ENCODE data around the gene PBX3.

Gene PBX3

GRCh38 chr9:125968714-125969374 is 221.7 kb downstream of the PBX3 start:
- in situ Hi-C loops (cut with MboI; ENCODE audit: low sequenced_read_pairs): no loop called here

DNA sequence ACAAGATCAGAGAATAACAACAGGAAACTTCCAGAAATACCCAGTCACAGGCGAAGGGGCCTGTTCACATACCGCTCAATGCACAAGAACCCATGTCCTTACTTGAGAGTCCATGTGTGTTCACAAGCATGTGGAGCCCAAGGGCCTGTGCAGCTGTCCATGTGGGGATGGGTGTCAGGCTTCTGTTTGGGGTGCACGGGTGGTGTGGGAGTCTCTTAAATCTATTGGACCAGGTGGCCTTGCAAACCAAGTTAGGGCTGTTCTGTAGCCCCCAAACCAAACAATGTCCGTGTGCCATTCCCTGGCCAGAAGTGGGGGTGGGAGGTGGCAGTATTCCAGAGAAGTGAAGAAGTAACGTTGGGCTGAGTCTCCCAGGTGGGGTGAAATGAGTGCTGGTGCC is 222.3 kb downstream of the PBX3 start:
- in situ Hi-C loops (cut with MboI; ENCODE audit: low sequenced_read_pairs): no loop called here

- in situ Hi-C loops (cut with MboI; ENCODE audit: low sequenced_read_pairs): no loop called here
Measured at GRCh38 chr9:125969868-125970267, 222.7 kb downstream of the PBX3 start.

DNA sequence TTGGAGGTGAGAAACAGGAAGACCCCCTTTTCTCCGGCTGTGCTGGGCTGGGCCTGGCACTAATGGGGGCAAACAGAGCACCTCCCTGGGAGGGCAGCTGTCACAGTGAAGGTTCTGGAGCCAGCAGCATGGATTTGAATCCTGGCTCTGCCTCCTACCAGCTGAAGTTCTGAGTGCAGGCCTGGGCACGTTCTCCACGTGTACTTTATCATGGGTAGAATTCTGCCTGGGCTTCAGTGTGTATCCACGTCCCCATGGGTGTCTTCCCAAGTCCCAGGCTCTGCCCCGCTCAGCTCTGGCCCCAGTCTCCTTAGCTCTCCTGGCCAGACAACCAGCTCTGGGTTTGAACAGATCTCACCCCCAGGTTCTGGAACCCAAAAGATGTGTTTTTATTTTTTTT is 223.2 kb downstream of the PBX3 start:
- in situ Hi-C loops (cut with MboI; ENCODE audit: low sequenced_read_pairs): no loop called here

DNA sequence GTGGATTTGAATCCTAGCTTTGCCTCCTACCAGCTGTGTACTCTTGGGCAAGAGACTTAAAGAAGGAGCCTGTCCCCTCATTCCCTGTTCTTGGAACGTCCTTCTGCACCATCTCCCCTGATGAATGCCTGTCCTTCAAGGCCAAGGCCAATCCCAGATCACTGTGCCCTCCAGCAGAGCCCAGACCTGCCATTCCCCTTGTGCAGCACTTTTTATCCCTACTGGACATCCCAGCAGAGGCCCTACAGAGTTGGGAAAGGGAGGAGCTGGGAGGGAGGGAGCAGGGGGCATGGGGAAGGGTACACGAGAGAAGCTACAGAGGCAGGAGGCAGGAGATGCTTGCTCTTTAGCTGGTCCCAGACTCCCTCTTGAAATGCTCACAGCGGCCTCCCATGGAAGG is 223.9 kb downstream of the PBX3 start:
- in situ Hi-C loops (cut with MboI; ENCODE audit: low sequenced_read_pairs): no loop called here

DNA sequence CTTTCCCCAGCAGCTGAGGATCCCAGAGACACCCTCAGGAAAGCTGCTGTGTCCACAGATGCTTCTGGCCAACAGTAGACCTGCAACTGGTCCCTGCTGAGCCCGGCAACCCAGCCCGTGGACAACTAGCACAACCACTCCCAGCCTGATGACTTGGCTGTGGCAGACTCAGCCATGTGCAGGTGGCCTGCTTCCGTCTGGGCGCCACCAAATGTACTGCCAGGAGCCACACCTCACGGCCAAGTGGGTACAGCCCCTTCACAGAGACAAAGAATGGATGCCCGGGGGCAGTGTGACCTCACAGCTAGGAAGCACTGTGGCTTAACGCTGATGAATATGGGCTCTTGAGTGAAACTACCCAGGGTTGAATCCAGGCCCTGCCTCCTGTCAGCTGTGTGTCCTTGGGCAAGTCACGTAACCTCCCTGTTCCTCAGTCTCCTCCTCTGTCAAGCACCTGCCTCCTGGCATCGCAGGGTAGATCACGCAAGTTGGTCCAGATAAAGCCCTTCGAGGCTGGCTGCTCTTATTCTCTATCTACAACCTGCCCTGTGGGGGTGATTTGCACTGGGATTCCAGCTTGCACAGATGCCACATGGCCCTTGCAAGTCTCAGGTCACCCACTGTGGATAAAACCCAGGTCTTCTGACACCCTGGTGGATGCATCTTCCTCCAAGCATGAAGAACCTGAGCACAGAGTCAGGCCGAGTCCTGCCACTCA is 225.0 kb downstream of the PBX3 start:
- in situ Hi-C loops (cut with MboI; ENCODE audit: low sequenced_read_pairs): no loop called here

DNA sequence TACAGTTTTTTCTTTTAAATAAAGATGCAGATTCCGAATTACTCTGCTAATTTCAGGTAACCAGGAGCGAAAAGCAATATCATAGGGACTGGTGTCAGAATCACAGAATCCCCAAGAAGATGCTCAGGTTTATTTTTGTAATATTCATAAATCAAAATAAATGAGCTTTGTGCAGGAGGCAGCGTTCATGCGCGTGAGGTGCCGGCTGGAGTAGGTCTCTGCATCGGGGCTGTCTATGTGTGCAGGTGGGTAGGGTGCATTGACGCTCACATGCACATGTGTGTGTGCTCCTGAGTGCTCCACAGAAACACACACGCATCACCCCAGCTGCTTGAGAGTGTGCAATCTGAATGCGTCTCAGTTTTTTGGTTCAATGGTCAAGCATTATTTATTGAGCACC is 226.4 kb downstream of the PBX3 start:
- in situ Hi-C loops (cut with MboI; ENCODE audit: low sequenced_read_pairs): no loop called here

- in situ Hi-C loops (cut with MboI; ENCODE audit: low sequenced_read_pairs): no loop called here
Measured at GRCh38 chr9:125974705-125975104, 227.5 kb downstream of the PBX3 start.

- in situ Hi-C loops (cut with MboI; ENCODE audit: low sequenced_read_pairs): no loop called here
Measured at GRCh38 chr9:125977223-125977622, 230.1 kb downstream of the PBX3 start.

DNA sequence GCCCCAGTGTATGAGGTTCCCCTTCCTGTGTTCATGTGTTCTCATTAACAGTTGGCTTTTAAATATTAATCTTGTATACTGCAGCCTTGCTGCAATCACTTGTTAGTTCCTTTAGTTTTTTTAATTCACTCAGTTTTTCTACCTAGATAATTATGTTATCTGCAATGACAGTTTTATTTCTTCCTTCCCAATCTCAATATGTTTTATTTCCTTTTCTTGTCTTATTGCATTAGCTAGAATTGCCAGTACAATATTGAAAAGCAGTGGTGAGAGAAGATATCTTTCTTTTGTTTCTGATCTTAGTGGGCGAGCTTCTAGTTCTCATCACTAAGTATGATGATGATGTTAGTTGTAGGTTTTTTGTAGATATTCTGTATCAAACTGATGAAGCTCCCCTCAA is 232.2 kb downstream of the PBX3 start:
- in situ Hi-C loops (cut with MboI; ENCODE audit: low sequenced_read_pairs): no loop called here

DNA sequence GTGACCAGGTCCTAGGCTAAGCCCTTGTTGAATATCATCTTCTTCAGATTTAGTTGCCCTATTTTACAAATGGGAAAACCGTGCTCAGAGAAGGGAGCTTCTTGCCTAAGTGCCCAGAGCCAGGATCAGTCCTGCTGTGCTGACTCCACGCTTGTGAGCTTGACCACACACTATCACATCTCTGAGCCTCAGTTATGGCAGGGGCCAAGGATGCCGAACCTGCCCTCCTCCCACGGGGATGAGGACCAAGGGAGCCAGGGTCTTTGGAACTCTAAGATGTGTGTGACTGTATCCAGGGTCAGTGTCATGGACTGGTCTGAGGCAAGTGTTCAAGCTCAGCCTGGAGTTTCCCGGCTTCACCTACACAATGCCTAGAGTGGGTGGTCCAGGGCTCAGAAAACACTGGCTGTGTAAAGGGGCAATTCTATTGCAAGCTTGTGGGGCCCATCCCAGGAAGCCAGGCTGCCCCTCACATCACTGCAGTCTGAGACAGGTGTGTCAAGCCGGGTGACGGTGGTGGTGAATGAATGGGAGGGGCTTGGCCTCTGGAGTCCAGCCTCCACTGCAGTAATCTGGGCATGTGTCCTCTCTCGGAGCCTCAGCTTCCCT is 235.7 kb downstream of the PBX3 start:
- in situ Hi-C loops (cut with MboI; ENCODE audit: low sequenced_read_pairs): no loop called here

DNA sequence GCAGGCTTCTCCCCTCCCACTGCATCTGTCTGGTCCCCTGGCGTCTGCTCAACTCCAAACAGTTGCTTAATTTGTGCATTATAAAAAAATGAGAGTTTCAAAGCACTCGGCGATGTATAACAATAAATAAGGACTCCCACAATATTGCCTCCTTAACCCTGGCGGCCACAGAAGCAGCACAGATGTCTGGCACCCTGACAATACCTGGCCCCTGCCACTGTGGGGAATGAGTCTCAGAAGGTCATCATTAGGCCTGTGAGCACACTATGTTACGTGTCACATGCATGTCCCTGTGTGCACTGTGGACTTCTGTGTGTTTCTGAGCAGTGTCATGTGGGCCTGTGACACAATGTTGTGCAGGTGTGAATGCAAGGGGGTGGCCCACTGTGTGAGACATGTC is 236.5 kb downstream of the PBX3 start:
- in situ Hi-C loops (cut with MboI; ENCODE audit: low sequenced_read_pairs): no loop called here

DNA sequence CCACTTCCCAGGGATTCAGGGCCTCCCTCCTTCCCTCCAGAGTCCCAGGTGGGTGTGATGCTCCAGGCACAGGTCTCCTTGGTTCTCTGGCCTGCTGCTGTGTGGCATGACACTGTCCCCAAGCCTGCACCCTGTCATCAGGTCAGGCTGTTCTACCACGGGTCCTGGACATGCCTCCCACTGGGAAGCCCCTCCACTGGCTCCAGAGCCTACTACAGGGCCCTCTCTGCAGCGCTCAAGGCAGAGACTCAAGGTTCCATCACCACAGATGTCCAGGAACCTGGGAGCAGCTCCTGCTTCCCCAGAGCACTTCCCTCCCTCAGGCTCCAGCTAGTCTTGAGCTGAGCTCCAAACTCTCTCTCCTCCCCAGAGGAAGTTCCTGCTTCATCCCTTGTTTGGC is 237.3 kb downstream of the PBX3 start:
- in situ Hi-C loops (cut with MboI; ENCODE audit: low sequenced_read_pairs): no loop called here

GRCh38 chr9:125985142-125985997 is 238.2 kb downstream of the PBX3 start:
- in situ Hi-C loops (cut with MboI; ENCODE audit: low sequenced_read_pairs): no loop called here

GRCh38 chr9:125985998-125986655 is 239.0 kb downstream of the PBX3 start:
- in situ Hi-C loops (cut with MboI; ENCODE audit: low sequenced_read_pairs): no loop called here

GRCh38 chr9:125986966-125987365 is 239.8 kb downstream of the PBX3 start:
- in situ Hi-C loops (cut with MboI; ENCODE audit: low sequenced_read_pairs): no loop called here

DNA sequence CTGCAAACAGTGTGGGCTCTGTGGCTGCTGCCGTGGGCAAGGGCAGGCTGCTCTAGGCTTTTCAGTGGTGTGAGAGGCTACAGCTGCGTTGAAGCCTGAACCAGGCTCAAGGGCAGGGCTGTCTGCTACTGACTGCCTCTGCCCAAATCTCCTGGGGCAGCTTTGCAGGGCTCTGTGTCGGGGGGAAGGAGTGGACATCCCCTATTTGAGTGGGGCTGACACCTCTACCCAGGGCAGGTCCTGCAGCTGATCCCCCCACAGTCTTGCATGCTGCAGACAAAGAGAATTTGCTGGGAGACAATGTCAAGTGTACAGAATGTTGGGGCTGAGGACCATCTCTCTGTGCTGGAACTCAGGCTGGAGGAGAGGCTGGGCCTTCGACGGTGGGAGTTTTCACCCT is 240.2 kb downstream of the PBX3 start:
- in situ Hi-C loops (cut with MboI; ENCODE audit: low sequenced_read_pairs): no loop called here

- in situ Hi-C loops (cut with MboI; ENCODE audit: low sequenced_read_pairs): no loop called here
Measured at GRCh38 chr9:125988479-125989050, 241.4 kb downstream of the PBX3 start.

- in situ Hi-C loops (cut with MboI; ENCODE audit: low sequenced_read_pairs): no loop called here
Measured at GRCh38 chr9:125989090-125989501, 241.9 kb downstream of the PBX3 start.

- in situ Hi-C loops (cut with MboI; ENCODE audit: low sequenced_read_pairs): no loop called here
Measured at GRCh38 chr9:125989524-125990180, 242.5 kb downstream of the PBX3 start.
